Tibial nerve (tissue), 4 donors: ENCODE measurements around the gene WRAP73. TPM values are rescaled to one million over a fixed set of nuclear protein-coding genes. Genes with fewer than 3 reads are reported as not detected.

ENCODE experiments used
- DNase-seq, 2 donors: peaks; one replicate each; pipeline ENCODE4 v3.0.0-alpha.2; 2019; ENCODE audit warnings: low spot score in 2 of 2
- H3K27ac ChIP-seq, 4 donors: fragments of 200-600 bp; sonication (generic) in 3 of 4; one replicate each; pipeline ENCODE4 v1.5.1; 2017 to 2019; ENCODE audit warnings: mild to moderate bottlenecking in 1 of 4
- H3K27me3 ChIP-seq, 2 donors: fragments of 200-600 bp; sonication (generic) in 1 of 2; one replicate each; pipeline versions ENCODE4 v1.5.1 to v1.6.0; 2017 to 2019
- H3K36me3 ChIP-seq, 3 donors: fragments of 200-600 bp; sonication (generic); one replicate each; pipeline ENCODE4 v1.5.1; 2018 to 2019
- H3K4me1 ChIP-seq, 4 donors: fragments of 200-600 bp; sonication (generic) in 3 of 4; one replicate each; pipeline ENCODE4 v1.5.1; 2017 to 2019
- H3K4me3 ChIP-seq, 4 donors: fragments of 200-600 bp; sonication (generic) in 3 of 4; one replicate each; pipeline ENCODE4 v1.5.1; 2017 to 2019; ENCODE audit warnings: mild to moderate bottlenecking in 1 of 4, moderate library complexity in 1 of 4
- H3K9me3 ChIP-seq, 4 donors: fragments of 200-600 bp; sonication (generic) in 3 of 4; one replicate each; pipeline ENCODE4 v1.5.1; 2017 to 2019
- CTCF ChIP-seq, 5 experiments: fragments of 200-600 bp in 3 of 5; fragments of 450-650 bp in 2 of 5; sonication (generic) in 3 of 5; IDR thresholded peaks; one replicate each; pipeline ENCODE4 v1.5.1; 2016 to 2019; ENCODE audit warnings: antibody characterized with exemption in 5 of 5, mild to moderate bottlenecking in 3 of 5, moderate library complexity in 2 of 5
- EP300 ChIP-seq, 2 donors: sonication (generic); formaldehyde crosslinking; IDR thresholded peaks; one replicate each; pipeline ENCODE4 v1.6.1; 2017; ENCODE audit warnings: antibody characterized with exemption in 2 of 2, mild to moderate bottlenecking in 1 of 2
- POLR2A ChIP-seq, 2 donors: fragments of 450-650 bp; IDR thresholded peaks; one replicate each; pipeline ENCODE4 v1.6.1; 2017; ENCODE audit warnings: antibody characterized with exemption in 2 of 2, mild to moderate bottlenecking in 2 of 2, moderate library complexity in 2 of 2
- WGBS, 2 donors: methylation state at CpG; one replicate each; pipeline ENCODE4 v1.1.5; 2018; 5-methylcytosine and 5-hydroxymethylcytosine counted together
- total RNA-seq, 4 donors: library from RNA; depleted of rRNA; stranded (reverse); fragments of >200 nt; gene quantifications; one replicate each; pipeline ENCODE4 v1.1.0, GENCODE V29; 2016

Gene WRAP73
- total RNA-seq, 4 donors from 2014 or later: 11.1 to 17.1 (median 12.9) TPM

- 67 to 71% methylated on average over 10 of the region's 10 CpGs for WGBS, 2 donors
- no peak for TF ChIP-seq CTCF (IDR thresholded peaks at IDR 0.05)
- TF ChIP-seq EP300 (IDR thresholded peaks at IDR 0.05): no peak
- no peak for TF ChIP-seq POLR2A (IDR thresholded peaks at IDR 0.05)
- no peak overlapping the region for H3K27ac ChIP-seq
Observed at GRCh38 chr1:3593745-3594144, 56.2 kb downstream of the WRAP73 start.

GRCh38 chr1:3593334-3593733 is 56.6 kb downstream of the WRAP73 start:
- no peak overlapping the region for H3K4me3 ChIP-seq
- H3K27ac ChIP-seq: no peak overlapping the region
- WGBS, 2 donors: 72 to 75% methylated on average over 14 of the region's 17 CpGs

More at GRCh38 chr1:3593745-3594144, 56.2 kb downstream of the WRAP73 start:
- Histone ChIP-seq H3K9me3 (no peaks in the 10 kb centered on the region), H3K36me3 (no peaks in the 10 kb centered on the region), H3K4me1 (peaks cover 0 to 25% (median 17%) of the 10 kb centered on the region in 4 donors), H3K27me3 (no peaks in the 10 kb centered on the region), H3K4me3 (no peak overlapping the region)
- DNase-seq: no peak

GRCh38 chr1:3590951-3591865 is 58.7 kb downstream of the WRAP73 start:
- TF ChIP-seq POLR2A (IDR thresholded peaks at IDR 0.05) (no peak), EP300 (IDR thresholded peaks at IDR 0.05) (no peak), CTCF (IDR thresholded peaks at IDR 0.05) (no peak)
- 83 to 91% methylated on average over 25 to 28 of the region's 33 CpGs for WGBS, 2 donors
- Histone ChIP-seq H3K27me3 (no peaks in the 10 kb centered on the region), H3K4me3 (no peak overlapping the region), H3K27ac (no peak overlapping the region), H3K4me1 (peaks cover 0 to 4% (median 0%) of the 10 kb centered on the region in 4 donors), H3K36me3 (no peaks in the 10 kb centered on the region), H3K9me3 (no peaks in the 10 kb centered on the region)
- no peak for DNase-seq

More at GRCh38 chr1:3593334-3593733, 56.6 kb downstream of the WRAP73 start:
- H3K36me3 ChIP-seq: no peaks in the 10 kb centered on the region
- H3K4me1 ChIP-seq: peaks cover 0 to 21% (median 13%) of the 10 kb centered on the region in 4 donors
- no peaks in the 10 kb centered on the region for H3K27me3 ChIP-seq
- DNase-seq: no peak
- H3K9me3 ChIP-seq: no peaks in the 10 kb centered on the region
- TF ChIP-seq EP300 (IDR thresholded peaks at IDR 0.05) (no peak), CTCF (IDR thresholded peaks at IDR 0.05) (no peak), POLR2A (IDR thresholded peaks at IDR 0.05) (no peak)

- Histone ChIP-seq H3K4me1 (peaks cover 0 to 2% (median 0%) of the 10 kb centered on the region in 4 donors), H3K36me3 (no peaks in the 10 kb centered on the region), H3K9me3 (no peaks in the 10 kb centered on the region), H3K27ac (no peak overlapping the region), H3K27me3 (no peaks in the 10 kb centered on the region), H3K4me3 (no peak overlapping the region)
- no peak for TF ChIP-seq CTCF (IDR thresholded peaks at IDR 0.05)
- no peak for TF ChIP-seq EP300 (IDR thresholded peaks at IDR 0.05)
- no peak for TF ChIP-seq POLR2A (IDR thresholded peaks at IDR 0.05)
- WGBS, 2 donors: 55 to 69% methylated on average over 24 to 26 of the region's 27 CpGs
- DNase-seq: no peak
Observed at GRCh38 chr1:3590139-3590763, 59.7 kb downstream of the WRAP73 start.

- no peak for TF ChIP-seq CTCF (IDR thresholded peaks at IDR 0.05)
- TF ChIP-seq POLR2A (IDR thresholded peaks at IDR 0.05): no peak
- TF ChIP-seq EP300 (IDR thresholded peaks at IDR 0.05): no peak
- no peak for DNase-seq
Observed at GRCh38 chr1:3588395-3588794, 61.5 kb downstream of the WRAP73 start.

More at GRCh38 chr1:3588395-3588794, 61.5 kb downstream of the WRAP73 start:
- Histone ChIP-seq H3K27ac (no peak overlapping the region), H3K27me3 (no peaks in the 10 kb centered on the region), H3K4me1 (no peaks in the 10 kb centered on the region), H3K36me3 (no peaks in the 10 kb centered on the region), H3K4me3 (no peak overlapping the region), H3K9me3 (no peaks in the 10 kb centered on the region)
- 79 to 89% methylated on average over 4 to 5 of the region's 5 CpGs for WGBS, 2 donors
